Adrenal gland (tissue), 5 donors: ENCODE data around the gene SLC16A1.

ENCODE experiments used
- CTCF ChIP-seq, 6 experiments: fragments of 450-650 bp in 4 of 6; fragments of 200-600 bp in 2 of 6; sonication (generic) in 1 of 6; IDR thresholded peaks; 1 replicate in 5 of 6; 2 replicates in 1 of 6; pipeline versions ENCODE4 v1.5.1 to v1.8.0; 2016 to 2021; ENCODE audit warnings: antibody characterized with exemption in 6 of 6, mild to moderate bottlenecking in 2 of 6, moderate library complexity in 1 of 6
- POLR2A ChIP-seq, 2 donors: fragments of 450-650 bp; IDR thresholded peaks; one replicate each; pipeline ENCODE4 v1.6.1; 2017; ENCODE audit warnings: antibody characterized with exemption in 2 of 2, mild to moderate bottlenecking in 2 of 2, moderate library complexity in 1 of 2
- donor health status: DM: no; HTN: no; CAD: no.

- no peak for TF ChIP-seq CTCF (IDR thresholded peaks at IDR 0.05)
- no peak for TF ChIP-seq POLR2A (IDR thresholded peaks at IDR 0.05)
Observed at GRCh38 chr1:113003751-113004690, 48.0 kb upstream of the SLC16A1 start.
